Pons (tissue), 1 donor: ENCODE measurements around the gene MAZ.

Experiments used
- DNase-seq: peaks from one replicate; pipeline ENCODE4 v3.0.0-alpha.2; 2016; ENCODE audit warnings: low spot score

The MAZ gene

GRCh38 chr16:29857133-29857760, 50.9 kb downstream of the MAZ start:
- DNase-seq = no peak

GRCh38 chr16:29858149-29858849, 52.0 kb downstream of the MAZ start:
- peak; percentile 41 for DNase-seq

- no peak for DNase-seq
These were observed 52.6 kb downstream of the MAZ start for GRCh38 chr16:29858974-29859373.

- no peak for DNase-seq
These were observed 53.9 kb downstream of the MAZ start for GRCh38 chr16:29860218-29860617.
